NCI-H1930 (cell line): ENCODE measurements around the gene LGR4.

Source experiments
- DNase-seq, 2 experiments: peaks; one replicate each; lab custom pipeline; 2025; lab: John Stamatoyannopoulos, UW

The LGR4 gene

GRCh38 chr11:27482793-27483192 is 10.2 kb upstream of the LGR4 start:
- DNase-seq: no peak

DNA sequence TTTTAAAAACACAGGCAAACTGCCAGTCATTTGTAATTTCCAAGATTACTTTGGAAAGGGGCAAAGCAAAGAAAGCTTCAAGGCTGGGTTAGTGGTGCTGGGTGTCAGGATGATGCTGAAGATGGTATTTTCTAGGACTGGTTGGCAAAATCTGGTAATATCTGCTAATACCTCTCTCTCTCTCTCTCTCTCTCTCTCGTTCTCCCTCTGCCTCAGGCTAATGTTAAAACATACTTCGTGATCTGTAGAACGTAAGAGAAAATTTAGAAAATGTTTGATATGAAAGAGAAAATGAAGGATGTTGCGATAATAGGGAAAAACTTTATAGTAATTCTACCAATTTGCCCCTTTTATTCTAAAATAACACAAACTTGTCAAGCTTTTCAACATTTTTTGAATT is 9.4 kb upstream of the LGR4 start:
- no peak for DNase-seq

- no peak for DNase-seq
Observed at GRCh38 chr11:27477831-27478230, 5.2 kb upstream of the LGR4 start.

DNA sequence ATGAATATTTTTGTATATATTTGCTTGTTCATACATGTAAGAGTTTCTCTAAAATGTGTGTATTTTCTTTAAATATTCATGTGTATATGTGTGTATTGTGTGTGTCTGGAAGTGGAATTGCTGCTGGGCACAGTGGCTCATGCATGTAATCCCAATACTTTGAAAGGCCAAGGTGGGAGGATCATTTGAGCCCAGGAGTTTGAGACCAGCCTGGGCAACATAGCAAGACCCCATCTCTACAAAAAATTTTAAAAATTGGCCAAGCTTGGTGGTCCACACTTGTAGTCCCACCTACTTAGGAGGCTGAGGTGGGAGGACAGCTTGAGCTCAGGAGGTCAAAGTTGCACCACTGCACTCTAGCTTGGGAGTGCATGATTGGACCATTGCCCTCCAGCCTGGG is 4.7 kb upstream of the LGR4 start:
- DNase-seq: no peak

DNA sequence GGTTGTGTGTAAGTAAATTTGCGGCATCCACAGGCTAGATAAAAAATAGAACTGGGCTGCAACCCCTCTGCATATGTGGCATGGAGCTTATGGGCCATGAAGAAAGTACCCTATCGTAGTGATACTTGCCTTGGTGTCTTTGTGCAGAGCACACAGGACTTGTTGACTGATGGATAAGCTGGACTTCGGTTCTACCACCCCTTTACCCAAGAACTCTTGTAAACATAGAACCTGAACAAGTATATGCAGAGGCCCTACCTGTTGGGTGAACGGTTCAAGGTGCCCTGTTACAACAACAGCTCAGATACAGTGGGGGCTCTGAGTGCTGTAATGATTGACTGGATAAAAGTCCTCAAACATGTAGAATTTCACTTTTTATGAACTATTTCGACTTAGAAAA is 3.0 kb upstream of the LGR4 start:
- DNase-seq: no peak

DNA sequence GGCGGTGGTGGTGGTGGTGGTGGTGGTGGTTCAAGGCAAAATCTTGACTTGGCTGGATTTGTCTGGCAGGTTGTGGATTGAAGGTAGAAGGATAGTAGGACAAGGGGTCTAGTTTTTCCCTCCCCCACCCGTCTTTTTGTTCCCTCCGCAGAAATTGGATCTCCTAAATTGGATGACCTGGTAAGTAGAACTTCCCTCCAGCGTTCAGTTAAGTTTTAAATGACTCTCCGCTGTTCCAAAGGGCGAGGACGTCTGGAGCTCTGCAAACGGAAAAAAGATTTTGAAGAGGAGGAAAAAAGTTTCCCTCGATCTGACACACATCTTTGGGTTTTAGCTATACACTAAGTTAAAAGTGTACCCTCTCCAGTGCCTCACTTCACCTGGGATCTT is 422 bp upstream of the LGR4 start:
- no peak for DNase-seq

GRCh38 chr11:27471589-27472397 is 797 bp downstream of the LGR4 start:
- no peak for DNase-seq

- no peak for DNase-seq
Observed at GRCh38 chr11:27470826-27471588, 1.6 kb downstream of the LGR4 start.

DNA sequence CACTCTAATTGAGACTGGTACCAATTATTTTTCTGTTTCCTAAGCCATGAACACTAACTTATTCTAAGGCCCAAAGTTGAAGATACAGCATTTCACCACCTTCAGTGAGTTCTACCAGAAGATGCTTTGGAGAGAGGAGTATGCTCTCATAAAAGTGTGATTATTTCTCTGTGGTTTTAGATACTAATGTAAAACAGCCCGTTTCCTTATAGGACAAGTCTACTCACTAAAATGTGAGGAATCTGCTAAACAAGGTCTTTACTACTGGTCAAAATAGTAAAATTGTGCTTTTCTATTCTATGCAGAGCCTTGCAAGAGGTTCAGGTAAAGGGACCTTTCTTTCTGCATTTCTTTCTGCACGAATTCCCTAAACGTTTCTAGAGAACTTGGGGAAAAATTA is 2.4 kb downstream of the LGR4 start:
- no peak for DNase-seq

- no peak for DNase-seq
Observed at GRCh38 chr11:27468995-27469695, 3.4 kb downstream of the LGR4 start.

DNA sequence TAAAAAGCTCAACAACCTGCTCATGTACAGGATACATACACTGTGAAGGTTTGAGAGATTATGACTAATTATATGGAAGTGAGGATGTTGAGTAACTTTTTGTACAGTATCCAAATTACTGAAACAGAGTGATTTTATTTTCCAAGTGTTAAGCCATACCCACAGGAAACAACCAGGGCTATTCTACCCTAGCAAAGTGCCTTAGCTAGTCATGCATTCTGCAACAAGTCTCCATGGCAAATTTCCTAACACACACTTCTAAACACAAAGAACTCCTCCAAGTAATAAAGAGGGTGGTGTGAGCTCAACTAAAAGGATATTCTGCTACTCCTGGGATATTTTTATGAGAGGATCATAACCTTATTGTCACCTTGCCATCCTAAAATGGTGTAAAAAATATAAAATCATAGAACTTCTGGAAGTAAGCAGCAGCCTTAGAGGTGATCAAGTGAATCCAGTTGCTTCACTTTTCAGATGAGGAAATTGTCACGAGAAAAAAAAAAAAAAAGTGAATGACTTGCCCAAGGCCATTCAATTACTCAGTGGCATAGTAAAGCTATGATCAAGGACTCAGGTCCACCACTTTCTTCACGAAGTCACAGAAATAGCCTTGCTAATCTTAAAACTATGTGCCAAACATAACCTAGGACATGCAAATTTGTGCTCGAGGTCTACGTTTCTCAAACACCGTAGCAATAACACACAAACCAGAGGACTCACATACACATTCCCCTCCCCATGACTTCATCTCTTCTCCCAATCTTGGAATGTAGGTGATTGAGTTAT is 4.2 kb downstream of the LGR4 start:
- no peak for DNase-seq

- no peak for DNase-seq
Observed at GRCh38 chr11:27467181-27467913, 5.2 kb downstream of the LGR4 start.

DNA sequence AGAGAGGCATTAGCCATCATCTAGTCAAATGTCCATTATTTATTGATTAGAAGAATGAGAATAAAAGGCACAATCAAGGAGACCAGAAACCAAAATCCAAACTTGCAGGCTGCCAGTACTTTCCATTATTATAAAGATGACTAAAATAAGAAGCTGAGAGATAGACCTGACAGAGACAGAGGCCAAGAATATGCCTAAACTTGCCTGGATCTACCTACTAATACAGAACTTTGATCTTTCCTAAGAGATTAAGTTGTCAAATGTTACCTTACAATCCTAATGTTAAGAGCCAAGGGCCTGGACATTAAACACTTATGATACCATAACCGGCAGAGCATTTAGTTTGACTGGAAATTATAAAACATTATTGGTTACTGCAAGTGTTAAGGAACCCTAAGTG is 6.2 kb downstream of the LGR4 start:
- DNase-seq: no peak

DNA sequence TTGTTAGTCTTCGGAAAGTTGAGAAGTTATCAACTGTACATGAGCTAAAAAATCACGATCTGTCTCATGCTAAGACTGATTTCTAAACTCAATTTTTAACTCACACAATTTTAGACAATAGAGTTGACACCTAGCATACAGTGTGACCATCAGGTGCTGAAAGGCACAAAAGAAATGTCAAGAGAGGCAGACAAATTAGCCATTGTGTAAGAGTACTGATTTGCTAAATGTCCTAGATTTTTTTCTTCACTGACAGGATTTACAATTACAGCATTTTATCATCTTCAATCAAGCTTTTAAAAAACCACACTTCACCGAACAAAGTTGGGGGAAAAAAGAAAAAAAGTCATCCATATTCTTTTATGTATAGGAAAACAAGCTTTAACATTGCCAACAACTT is 7.0 kb downstream of the LGR4 start:
- DNase-seq: no peak

DNA sequence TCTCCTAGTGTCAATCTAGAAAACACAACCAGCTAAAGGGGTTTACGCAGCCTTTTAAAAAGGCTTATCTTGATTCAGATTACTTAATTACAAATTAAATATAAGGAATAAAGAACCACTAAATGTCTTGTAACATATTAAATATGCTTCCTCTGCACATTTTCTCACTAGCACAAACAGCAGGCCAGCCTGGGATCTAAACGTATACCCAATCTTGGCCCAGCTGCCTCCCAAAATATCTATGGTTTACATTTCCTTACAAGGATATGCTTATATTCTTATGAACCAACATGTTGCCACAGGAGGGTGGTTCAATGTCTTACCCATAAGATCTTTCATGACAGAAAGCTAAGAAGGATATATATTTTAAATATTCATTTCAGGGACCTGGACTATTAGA is 7.7 kb downstream of the LGR4 start:
- DNase-seq: no peak

DNA sequence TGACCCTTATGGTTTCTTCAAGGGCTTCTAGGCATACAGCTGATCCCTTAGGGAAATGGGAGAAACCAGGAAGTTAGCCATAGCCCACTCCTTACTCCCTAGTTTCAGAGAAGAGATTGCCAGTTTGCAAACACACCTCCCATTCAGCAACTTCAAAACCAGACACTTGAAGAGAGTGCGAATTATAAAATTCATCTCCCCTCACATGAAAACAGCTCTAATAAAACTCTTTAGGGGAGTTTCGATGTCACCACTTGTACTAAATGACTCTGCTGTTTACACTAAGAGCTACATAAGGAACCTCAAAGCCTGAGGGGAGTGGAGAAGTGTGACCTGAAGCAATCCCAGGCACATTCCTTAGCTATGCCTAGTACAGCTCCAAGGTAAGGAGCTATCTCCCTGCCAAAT is 8.3 kb downstream of the LGR4 start:
- no peak for DNase-seq

GRCh38 chr11:27462543-27462942 is 10.0 kb downstream of the LGR4 start:
- no peak for DNase-seq

DNA sequence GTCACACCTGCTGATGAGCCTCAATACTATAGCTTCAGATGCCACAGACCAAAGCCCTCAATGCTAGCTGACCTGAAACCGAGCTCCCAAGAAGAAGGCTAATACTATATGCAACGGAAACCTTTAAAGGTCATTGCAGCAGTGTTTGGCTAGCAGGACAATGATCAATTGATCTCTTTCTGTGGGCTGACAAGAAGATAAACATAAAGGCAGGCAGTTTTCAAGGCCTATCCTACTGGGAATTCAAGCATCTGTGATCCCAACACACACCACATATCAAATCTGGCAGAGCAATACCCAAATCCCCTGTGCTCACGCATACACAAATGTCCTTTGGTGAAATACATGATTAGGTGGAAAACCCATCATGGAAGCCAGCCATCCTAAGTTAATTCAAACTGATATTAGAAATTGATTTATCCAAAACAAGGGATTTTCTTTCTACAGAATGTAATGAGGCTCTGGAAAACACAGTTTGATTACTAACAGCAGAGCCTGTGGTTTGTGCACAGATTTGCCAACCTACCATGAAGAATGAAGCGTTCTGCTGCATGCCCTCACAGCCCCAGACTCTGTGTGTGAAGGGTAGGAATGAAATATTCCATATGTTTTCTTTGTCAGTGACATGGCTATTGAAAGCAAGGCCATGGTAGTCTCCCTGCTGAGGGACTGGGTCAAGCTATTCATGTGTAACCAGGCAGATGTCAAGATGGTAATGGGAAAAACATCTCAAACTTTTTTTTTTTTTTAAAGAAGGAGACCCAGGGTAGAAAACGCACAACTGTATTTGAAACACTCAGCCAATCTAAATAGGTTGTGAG is 12.2 kb downstream of the LGR4 start:
- DNase-seq: peak in 1 of 2 experiments; percentile 41

DNA sequence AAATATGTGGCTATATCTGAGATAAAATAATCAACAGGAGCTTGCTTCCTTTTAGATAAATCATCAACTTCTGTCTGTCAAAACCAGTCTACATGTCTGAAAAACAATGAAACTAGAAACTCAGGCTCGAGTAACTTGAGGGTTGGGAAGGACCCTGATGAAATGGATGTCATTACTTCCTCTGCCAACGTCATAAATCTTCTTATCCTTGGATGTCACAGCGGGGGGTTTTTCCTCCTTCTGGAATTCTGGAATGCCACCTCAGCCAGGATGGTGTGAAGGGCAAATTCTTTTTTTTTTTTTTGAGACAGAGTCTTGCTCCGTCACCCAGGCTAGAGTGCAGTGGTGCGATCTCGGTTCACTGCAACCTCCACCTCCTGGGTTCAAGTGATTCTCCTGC is 13.4 kb downstream of the LGR4 start:
- no peak for DNase-seq

GRCh38 chr11:27458182-27458581 is 14.4 kb downstream of the LGR4 start:
- DNase-seq: no peak
